OCI-LY7 (cell line): ENCODE results near the gene UBE2J2.

ENCODE experiments used
- CTCF ChIP-seq: fragments of 200-600 bp; sonication (generic); conservative IDR thresholded peaks from 2 replicates; pipeline ENCODE4 v1.5.1; 2014; ENCODE audit warnings: mild to moderate bottlenecking, antibody characterized with exemption, low read length, moderate library complexity, mixed read lengths
- EZH2phosphoT487 ChIP-seq: fragments of 200-600 bp; sonication (generic); IDR thresholded peaks from 2 replicates; pipeline ENCODE4 v1.6.1; 2018; ENCODE audit warnings: low read depth, borderline replicate concordance, mild to moderate bottlenecking, mixed run types, antibody characterized with exemption, low read length, moderate library complexity, mixed read lengths

- TF ChIP-seq CTCF (no peak), EZH2phosphoT487 (no peak)
Observed at GRCh38 chr1:1278620-1279019, 5.0 kb upstream of the UBE2J2 start.
